Omental fat pad (tissue), 4 donors: Measurements from ENCODE around the gene ALOX15B. TPM values are rescaled to one million over a fixed set of nuclear protein-coding genes. Genes with fewer than 3 reads are reported as not detected.

Experiments
- ATAC-seq: fragments of 150-250 bp; one replicate; pipeline ENCODE4 v1.9.1; 2016; ENCODE audit warnings: mild to moderate bottlenecking, moderate library complexity; ENCODE audit not compliant: low FRiP score
- DNase-seq: peaks from one replicate; pipeline ENCODE4 v3.0.0-alpha.2; 2019; ENCODE audit warnings: low spot score
- CTCF ChIP-seq, 3 donors: fragments of 450-650 bp; IDR thresholded peaks; one replicate each; pipeline ENCODE4 v1.5.1; 2016 to 2017; ENCODE audit warnings: antibody characterized with exemption in 3 of 3, mild to moderate bottlenecking in 3 of 3, moderate library complexity in 2 of 3
- total RNA-seq, 4 donors: library from RNA; depleted of rRNA; stranded (reverse); fragments of >200 nt; gene quantifications; one replicate each; pipeline ENCODE4 v1.1.0, GENCODE V29; 2016

ALOX15B gene
- total RNA-seq, 4 donors from 2014 or later: 3.8 to 9.8 (median 8.2) TPM

- ATAC-seq (no peak), DNase-seq (no peak)
- TF ChIP-seq CTCF (IDR thresholded peaks at IDR 0.05): no peak
Observed at GRCh38 chr17:8084250-8084649, 45.4 kb downstream of the ALOX15B start.

- DNase-seq: no peak
- ATAC-seq: no peak
- TF ChIP-seq CTCF (IDR thresholded peaks at IDR 0.05): no peak
Observed at GRCh38 chr17:8087075-8087951, 48.5 kb downstream of the ALOX15B start, which contains the start of gene ALOX12B. Gene ALOX12B, minus strand, starts transcription at chr17:8087716. Its CDS starts 274 bp downstream, at chr17:8087442.

GRCh38 chr17:8087952-8088230 is 49.0 kb downstream of the ALOX15B start:
- ATAC-seq: no peak
- TF ChIP-seq CTCF (IDR thresholded peaks at IDR 0.05): no peak
- DNase-seq: no peak

GRCh38 chr17:8089728-8090127 is 50.9 kb downstream of the ALOX15B start:
- ATAC-seq: no peak
- no peak for DNase-seq
- TF ChIP-seq CTCF (IDR thresholded peaks at IDR 0.05): no peak

DNA sequence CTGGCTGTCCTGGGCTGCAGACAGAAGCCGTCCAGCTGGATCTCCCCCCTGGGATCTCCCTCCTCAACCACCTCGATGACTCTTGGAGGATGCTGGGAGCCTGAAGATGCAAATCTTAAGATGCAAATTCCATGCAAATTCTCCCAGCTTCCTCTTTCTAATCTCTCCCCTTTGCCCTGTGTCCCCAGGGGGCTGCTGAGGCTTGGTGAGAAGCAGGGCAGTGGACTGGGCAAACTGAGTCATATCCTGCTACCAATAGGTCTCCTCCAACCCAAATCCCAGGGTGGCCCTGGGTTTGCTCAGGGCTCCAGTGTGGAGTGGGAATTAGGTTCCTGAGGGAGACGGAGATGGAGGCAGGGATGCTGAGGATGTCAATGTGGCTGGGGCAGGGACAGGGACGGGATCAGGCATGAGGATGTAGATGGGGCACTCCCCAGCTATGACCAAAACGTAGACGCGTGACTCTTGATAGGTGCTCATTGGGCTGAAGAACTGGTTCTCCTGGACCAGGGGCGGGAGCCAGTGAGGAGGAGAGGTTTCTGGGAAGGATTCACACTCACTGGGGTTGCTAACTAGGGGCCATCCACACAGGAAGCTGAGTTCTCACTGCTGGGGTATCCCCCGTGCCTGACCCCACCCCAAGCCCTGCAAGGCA is 52.3 kb downstream of the ALOX15B start:
- ATAC-seq: no peak
- no peak for DNase-seq
- TF ChIP-seq CTCF (IDR thresholded peaks at IDR 0.05): no peak

- TF ChIP-seq CTCF (IDR thresholded peaks at IDR 0.05): no peak
- ATAC-seq: no peak
- no peak for DNase-seq
Observed at GRCh38 chr17:8095361-8095760, 56.5 kb downstream of the ALOX15B start.

DNA sequence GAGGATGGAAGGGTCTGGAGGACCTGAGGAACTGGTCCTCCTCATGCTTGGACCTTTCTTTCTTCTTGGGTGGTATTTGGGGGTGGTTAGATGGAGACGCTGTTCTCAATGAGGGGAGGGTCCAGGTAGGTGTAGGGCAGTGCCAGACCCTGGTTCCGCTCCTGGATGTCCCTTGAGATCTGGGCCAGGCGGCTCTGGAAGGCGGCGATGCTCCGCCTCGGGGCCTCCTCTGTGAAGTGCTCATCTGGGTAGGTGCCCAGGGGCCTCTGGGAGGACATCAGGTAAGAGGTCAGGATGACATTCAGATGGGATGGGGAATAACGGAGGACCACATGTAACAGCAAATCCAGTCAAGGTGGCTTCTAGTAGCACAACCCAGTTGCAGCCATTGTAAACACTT is 57.7 kb downstream of the ALOX15B start:
- TF ChIP-seq CTCF (IDR thresholded peaks at IDR 0.05): no peak
- DNase-seq (no peak), ATAC-seq (no peak)
